ENCODE results near the gene SGK1.

- no peak for TF ChIP-seq POLR2AphosphoS5 (IDR thresholded peaks at IDR 0.05)
- no peak for TF ChIP-seq CTCF (IDR thresholded peaks at IDR 0.05)
- no peak for TF ChIP-seq EP300 (IDR thresholded peaks at IDR 0.05)
Observed at GRCh38 chr6:134317471-134318131, at the start of gene SGK1.

Measured in sigmoid colon (tissue), 4 donors.